ENCODE data around the gene CRKL. TPM values are rescaled to one million over a fixed set of nuclear protein-coding genes. Genes with fewer than 3 reads are reported as not detected.

Gene CRKL
- total and polyA plus RNA-seq, 4 donors: 12.0 to 45.5 (median 22.6) TPM

- TF ChIP-seq, protein P1, sequence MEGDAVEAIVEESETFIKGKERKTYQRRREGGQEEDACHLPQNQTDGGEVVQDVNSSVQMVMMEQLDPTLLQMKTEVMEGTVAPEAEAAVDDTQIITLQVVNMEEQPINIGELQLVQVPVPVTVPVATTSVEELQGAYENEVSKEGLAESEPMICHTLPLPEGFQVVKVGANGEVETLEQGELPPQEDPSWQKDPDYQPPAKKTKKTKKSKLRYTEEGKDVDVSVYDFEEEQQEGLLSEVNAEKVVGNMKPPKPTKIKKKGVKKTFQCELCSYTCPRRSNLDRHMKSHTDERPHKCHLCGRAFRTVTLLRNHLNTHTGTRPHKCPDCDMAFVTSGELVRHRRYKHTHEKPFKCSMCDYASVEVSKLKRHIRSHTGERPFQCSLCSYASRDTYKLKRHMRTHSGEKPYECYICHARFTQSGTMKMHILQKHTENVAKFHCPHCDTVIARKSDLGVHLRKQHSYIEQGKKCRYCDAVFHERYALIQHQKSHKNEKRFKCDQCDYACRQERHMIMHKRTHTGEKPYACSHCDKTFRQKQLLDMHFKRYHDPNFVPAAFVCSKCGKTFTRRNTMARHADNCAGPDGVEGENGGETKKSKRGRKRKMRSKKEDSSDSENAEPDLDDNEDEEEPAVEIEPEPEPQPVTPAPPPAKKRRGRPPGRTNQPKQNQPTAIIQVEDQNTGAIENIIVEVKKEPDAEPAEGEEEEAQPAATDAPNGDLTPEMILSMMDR (IDR thresholded peaks at IDR 0.05; ENCODE audit: low read depth, low read length, missing input control): no peak
- no peak for TF ChIP-seq GABPA (IDR thresholded peaks at IDR 0.05 in 1 of 2, conservative IDR thresholded peaks at IDR 0.05 in 1 of 2)
Measured at GRCh38 chr22:20996031-20996410, 78.8 kb downstream of the CRKL start (continued).

DNA sequence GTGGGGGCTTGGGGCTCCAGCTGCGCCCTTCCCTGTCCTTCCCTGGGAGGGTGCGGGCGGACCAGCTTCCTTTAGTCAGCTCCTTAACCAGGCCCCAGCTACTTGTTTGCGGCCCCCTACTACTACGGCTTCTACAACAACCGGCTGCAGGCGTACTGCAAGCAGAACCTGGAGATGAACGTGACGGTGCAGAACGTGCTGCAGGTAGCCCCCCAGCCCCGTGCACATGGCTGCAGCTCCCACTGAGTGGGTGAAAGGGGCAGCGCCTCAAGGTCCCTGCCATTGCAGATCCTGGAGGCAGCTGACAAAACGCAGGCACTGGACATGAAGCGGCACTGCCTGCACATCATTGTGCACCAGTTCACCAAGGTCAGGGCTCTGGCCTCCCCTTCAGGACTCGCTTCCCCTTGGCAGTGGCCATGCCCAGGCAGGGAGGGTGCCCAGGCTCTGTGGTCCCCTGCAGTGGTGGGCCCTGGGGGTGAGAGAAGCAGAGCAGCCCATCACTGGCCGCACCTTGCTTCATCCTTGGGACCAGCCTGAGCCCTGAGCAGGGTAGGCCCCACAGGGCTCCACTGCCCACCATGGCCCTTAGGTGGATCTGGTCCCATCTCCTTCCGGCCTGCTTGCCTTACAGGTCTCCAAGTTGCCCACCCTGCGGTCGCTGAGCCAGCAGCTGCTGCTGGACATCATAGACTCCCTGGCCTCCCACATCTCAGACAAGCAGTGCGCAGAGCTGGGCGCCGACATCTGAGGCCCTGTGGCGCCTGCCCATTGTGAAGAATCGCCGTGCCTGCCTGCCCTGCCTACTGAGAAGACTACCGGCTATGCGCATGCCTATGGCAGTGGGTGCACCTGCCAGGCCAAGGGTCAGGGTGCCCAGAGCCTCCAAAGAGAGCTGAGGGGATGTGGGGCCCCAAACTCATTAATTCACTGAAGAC, 79.7 kb downstream of the CRKL start:
- Histone ChIP-seq H3K4me1 (ENCODE audit: control insufficient read depth in 4 of 4, insufficient read depth in 4 of 4, low read length in 3 of 4) (peaks cover 6 to 22% (median 15%) of the 10 kb centered on the region in 4 donors), H3K27ac (ENCODE audit: low read depth in 1 of 2, low read length in 2 of 2) (no peak overlapping the region), H3K9me3 (ENCODE audit: control insufficient read depth in 4 of 4, low read length in 3 of 4) (no peaks in the 10 kb centered on the region), H3K4me3 (ENCODE audit: low read depth in 1 of 3, low read length in 3 of 3) (no peak overlapping the region), H3K36me3 (ENCODE audit: control insufficient read depth in 4 of 4, insufficient read depth in 3 of 4, low read depth in 1 of 4, low read length in 3 of 4) (peaks cover 4 to 57% (median 12%) of the 10 kb centered on the region in 4 donors), H3K27me3 (ENCODE audit: control insufficient read depth in 4 of 4, insufficient read depth in 4 of 4, low read length in 3 of 4) (no peaks in the 10 kb centered on the region), H3K9ac (ENCODE audit: low read depth in 1 of 2, low read length in 2 of 2) (no peak overlapping the region)
- TF ChIP-seq MAX (IDR thresholded peaks at IDR 0.05): no peak
- no peak for TF ChIP-seq YY1 (IDR thresholded peaks at IDR 0.05)
- TF ChIP-seq, protein P1 (IDR thresholded peaks at IDR 0.05; ENCODE audit: low read depth, low read length, missing input control): no peak
- no peak for TF ChIP-seq NR2F2 (IDR thresholded peaks at IDR 0.05)
- TF ChIP-seq, protein P2, sequence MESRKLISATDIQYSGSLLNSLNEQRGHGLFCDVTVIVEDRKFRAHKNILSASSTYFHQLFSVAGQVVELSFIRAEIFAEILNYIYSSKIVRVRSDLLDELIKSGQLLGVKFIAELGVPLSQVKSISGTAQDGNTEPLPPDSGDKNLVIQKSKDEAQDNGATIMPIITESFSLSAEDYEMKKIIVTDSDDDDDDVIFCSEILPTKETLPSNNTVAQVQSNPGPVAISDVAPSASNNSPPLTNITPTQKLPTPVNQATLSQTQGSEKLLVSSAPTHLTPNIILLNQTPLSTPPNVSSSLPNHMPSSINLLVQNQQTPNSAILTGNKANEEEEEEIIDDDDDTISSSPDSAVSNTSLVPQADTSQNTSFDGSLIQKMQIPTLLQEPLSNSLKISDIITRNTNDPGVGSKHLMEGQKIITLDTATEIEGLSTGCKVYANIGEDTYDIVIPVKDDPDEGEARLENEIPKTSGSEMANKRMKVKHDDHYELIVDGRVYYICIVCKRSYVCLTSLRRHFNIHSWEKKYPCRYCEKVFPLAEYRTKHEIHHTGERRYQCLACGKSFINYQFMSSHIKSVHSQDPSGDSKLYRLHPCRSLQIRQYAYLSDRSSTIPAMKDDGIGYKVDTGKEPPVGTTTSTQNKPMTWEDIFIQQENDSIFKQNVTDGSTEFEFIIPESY (IDR thresholded peaks at IDR 0.05): no peak
- no peak for TF ChIP-seq ATF3 (IDR thresholded peaks at IDR 0.05)
- no peak for TF ChIP-seq EGR1 (IDR thresholded peaks at IDR 0.05; ENCODE audit: low read depth in 2 of 2)
- no peak for TF ChIP-seq RAD21 (IDR thresholded peaks at IDR 0.05)
- no peak for TF ChIP-seq REST (IDR thresholded peaks at IDR 0.05)
- DNase-seq (ENCODE audit: low spot score): no peak
- WGBS: 95% methylated on average over 27 of the region's 27 CpGs

All from liver (tissue), 9 donors.